DOHH2 (cell line): ENCODE results near the gene FFAR4.

ENCODE experiments used
- H3F3A ChIP-seq: fragments of 200-600 bp; sonication (generic), shearing (Covaris generic); 2 replicates; pipeline ENCODE4 v1.6.0; 2016; ENCODE audit warnings: antibody characterized with exemption, mild to moderate bottlenecking; ENCODE audit not compliant: control insufficient read depth, insufficient read depth
- H3K27ac ChIP-seq: fragments of 200-600 bp; sonication (generic); 2 replicates; pipeline ENCODE4 v1.5.1; 2014; ENCODE audit warnings: low read depth, mild to moderate bottlenecking, low read length, moderate library complexity
- H3K27me3 ChIP-seq: fragments of 200-600 bp; sonication (generic); 2 replicates; pipeline ENCODE4 v1.6.1; 2014; ENCODE audit warnings: mild to moderate bottlenecking, low read length, mixed read lengths; ENCODE audit not compliant: control insufficient read depth
- H3K36me3 ChIP-seq: fragments of 200-600 bp; sonication (generic); 2 replicates; pipeline ENCODE4 v1.6.1; 2014; ENCODE audit warnings: mild to moderate bottlenecking, low read length, moderate library complexity, mixed read lengths; ENCODE audit not compliant: control insufficient read depth
- H3K4me1 ChIP-seq: fragments of 200-600 bp; sonication (generic); 2 replicates; pipeline ENCODE4 v1.6.1; 2014; ENCODE audit warnings: mild to moderate bottlenecking, low read length, mixed read lengths; ENCODE audit not compliant: control insufficient read depth
- H3K4me2 ChIP-seq: fragments of 200-600 bp; sonication (generic); 2 replicates; pipeline ENCODE4 v1.6.0; 2014; ENCODE audit warnings: mild to moderate bottlenecking, low read length, moderate library complexity
- H3K4me3 ChIP-seq: fragments of 200-600 bp; sonication (generic); 2 replicates; pipeline ENCODE4 v1.5.1; 2014; ENCODE audit warnings: mild to moderate bottlenecking, low read length, mixed read lengths
- H3K79me2 ChIP-seq: fragments of 200-600 bp; sonication (generic); 2 replicates; pipeline ENCODE4 v1.6.1; 2014; ENCODE audit warnings: mild to moderate bottlenecking, low read length, mixed read lengths; ENCODE audit not compliant: control insufficient read depth
- H3K9me2 ChIP-seq: fragments of 200-600 bp; sonication (generic); replicated peaks from 2 replicates; pipeline ENCODE4 v1.6.1; 2014; ENCODE audit warnings: mild to moderate bottlenecking, low read length, mixed read lengths; ENCODE audit not compliant: control insufficient read depth
- H3K9me3 ChIP-seq: fragments of 200-600 bp; sonication (generic); 2 replicates; pipeline ENCODE4 v1.6.1; 2014; ENCODE audit warnings: antibody characterized with exemption, low read length, mixed read lengths; ENCODE audit not compliant: control insufficient read depth, insufficient read depth
- H4K20me1 ChIP-seq: fragments of 200-600 bp; sonication (generic); 2 replicates; pipeline ENCODE4 v1.6.0; 2014; ENCODE audit warnings: low read depth, mild to moderate bottlenecking, antibody characterized with exemption, low read length, moderate library complexity; ENCODE audit not compliant: control insufficient read depth, insufficient read depth
- CTCF ChIP-seq: fragments of 200-600 bp; sonication (generic); IDR thresholded peaks from one replicate; pipeline ENCODE4 v1.5.1; 2014; ENCODE audit warnings: antibody characterized with exemption, mild to moderate bottlenecking, low read depth, low read length; ENCODE audit not compliant: poor library complexity, severe bottlenecking
- EZH2phosphoT487 ChIP-seq: fragments of 200-600 bp; sonication (generic); IDR thresholded peaks from 2 replicates; pipeline ENCODE4 v1.6.1; 2017; ENCODE audit warnings: borderline replicate concordance, mild to moderate bottlenecking, antibody characterized with exemption, low read length, moderate library complexity, mixed read lengths

The FFAR4 gene

GRCh38 chr10:93579985-93580711 is 13.7 kb downstream of the FFAR4 start:
- Histone ChIP-seq H3K27me3 (no peaks in the 10 kb centered on the region; the same call in 1 of the 2 replicates), H3F3A (no peaks in the 10 kb centered on the region), H3K9me3 (peaks cover 6% of the 10 kb centered on the region; the same call in 1 of the 2 replicates), H3K4me2 (no peak overlapping the region), H3K4me1 (no peaks in the 10 kb centered on the region), H3K27ac (no peak overlapping the region), H4K20me1 (no peaks in the 10 kb centered on the region), H3K4me3 (no peak overlapping the region), H3K9me2 (no peaks in the 10 kb centered on the region), H3K36me3 (no peaks in the 10 kb centered on the region), H3K79me2 (no peaks in the 10 kb centered on the region)
- TF ChIP-seq CTCF = no peak
- no peak for TF ChIP-seq EZH2phosphoT487

DNA sequence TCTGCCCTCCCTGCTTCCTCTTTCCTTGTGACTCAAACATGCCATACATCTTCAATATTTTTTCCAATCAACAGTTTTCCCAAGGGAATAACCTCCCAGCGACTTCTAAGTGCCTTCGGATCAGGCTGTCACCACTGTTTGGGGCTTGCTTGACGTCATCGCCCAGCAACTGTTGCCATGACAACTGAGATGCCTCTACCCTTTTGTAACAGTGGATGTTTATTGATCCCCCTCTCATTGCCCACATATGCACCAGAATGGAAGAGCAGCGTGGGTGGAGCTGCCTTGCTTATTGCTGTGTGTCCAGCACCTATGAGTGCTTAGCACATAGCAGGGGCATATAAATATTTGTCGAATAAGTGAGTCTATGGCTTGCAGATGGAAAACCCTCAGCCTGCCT is 14.4 kb downstream of the FFAR4 start:
- TF ChIP-seq EZH2phosphoT487 = no peak
- no peak for TF ChIP-seq CTCF
- Histone ChIP-seq H3K36me3 (no peaks in the 10 kb centered on the region), H3F3A (no peaks in the 10 kb centered on the region), H3K9me3 (peaks cover 6% of the 10 kb centered on the region; the same call in 1 of the 2 replicates), H3K27me3 (no peaks in the 10 kb centered on the region; the same call in 1 of the 2 replicates), H3K79me2 (no peaks in the 10 kb centered on the region), H3K9me2 (no peaks in the 10 kb centered on the region), H3K27ac (no peak overlapping the region), H3K4me2 (no peak overlapping the region), H3K4me1 (no peaks in the 10 kb centered on the region), H3K4me3 (no peak overlapping the region), H4K20me1 (no peaks in the 10 kb centered on the region)

DNA sequence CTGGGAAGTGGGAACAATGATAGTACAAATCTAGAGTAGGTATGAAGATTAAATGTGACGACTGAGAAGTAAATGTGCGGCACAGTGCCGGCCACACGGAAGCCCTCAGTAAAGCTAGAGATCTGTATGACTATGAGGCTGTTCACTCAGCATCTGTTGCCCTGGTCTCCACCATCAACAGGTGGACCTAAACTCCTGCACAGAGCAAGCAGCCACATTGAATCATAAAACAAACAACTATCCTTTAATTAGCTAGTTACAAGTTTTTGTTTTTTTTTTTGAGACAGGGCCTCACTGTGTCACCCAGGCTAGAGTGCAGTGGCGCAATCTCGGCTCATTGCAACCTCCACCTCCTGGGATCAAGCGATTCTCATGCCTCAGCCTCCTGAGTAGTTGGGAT is 18.0 kb downstream of the FFAR4 start:
- Histone ChIP-seq H3K27me3 (no peaks in the 10 kb centered on the region; the same call in 1 of the 2 replicates), H4K20me1 (no peaks in the 10 kb centered on the region), H3K36me3 (no peaks in the 10 kb centered on the region), H3K4me2 (no peak overlapping the region), H3K79me2 (no peaks in the 10 kb centered on the region), H3K4me1 (no peaks in the 10 kb centered on the region), H3F3A (no peaks in the 10 kb centered on the region), H3K27ac (no peak overlapping the region), H3K9me3 (peaks cover 6% of the 10 kb centered on the region; the same call in 1 of the 2 replicates), H3K4me3 (no peak overlapping the region), H3K9me2 (no peaks in the 10 kb centered on the region)
- TF ChIP-seq CTCF = no peak
- TF ChIP-seq EZH2phosphoT487 = no peak
